MM.1S (cell line): ENCODE data around the gene ACAA1.
"Not testable (repeated sequence)": the region's sequence is repeated elsewhere in the genome, so short reads cannot be mapped to it uniquely, and the experiment has no call there.

Experiments used
- DNase-seq: peaks from one replicate; pipeline ENCODE4 v3.0.0-alpha.2; 2015
- H2AFZ ChIP-seq: fragments of 300-600 bp; sonication (generic); 2 replicates; pipeline ENCODE4 v1.6.0; 2016; ENCODE audit warnings: antibody characterized with exemption, low read length
- H3F3A ChIP-seq: fragments of 300-600 bp; sonication (generic); 2 replicates; pipeline ENCODE4 v1.6.1; 2016; ENCODE audit warnings: mild to moderate bottlenecking, antibody characterized with exemption, low read length, moderate library complexity, mixed read lengths; ENCODE audit not compliant: insufficient read depth
- H3K27ac ChIP-seq: fragments of 300-600 bp; sonication (generic); 2 replicates; pipeline ENCODE4 v1.5.1; 2016; ENCODE audit warnings: mild to moderate bottlenecking, low read length
- H3K27me3 ChIP-seq: fragments of 300-600 bp; sonication (generic); replicated peaks from 2 replicates; pipeline ENCODE4 v1.6.0; 2016; ENCODE audit warnings: low read length; ENCODE audit not compliant: insufficient read depth
- H3K36me3 ChIP-seq: fragments of 300-600 bp; sonication (generic); replicated peaks from 2 replicates; pipeline ENCODE4 v1.6.1; 2016; ENCODE audit warnings: mild to moderate bottlenecking, low read length, mixed read lengths; ENCODE audit not compliant: insufficient read depth
- H3K4me1 ChIP-seq: fragments of 300-600 bp; sonication (generic); 2 replicates; pipeline ENCODE4 v1.6.1; 2016; ENCODE audit warnings: low read length, mixed read lengths
- H3K4me2 ChIP-seq: fragments of 300-600 bp; sonication (generic); 2 replicates; pipeline ENCODE4 v1.6.0; 2016; ENCODE audit warnings: low read depth, low read length
- H3K4me3 ChIP-seq: fragments of 300-600 bp; sonication (generic); 2 replicates; pipeline ENCODE4 v1.5.1; 2016; ENCODE audit warnings: low read length, mixed read lengths
- H3K79me2 ChIP-seq: fragments of 300-600 bp; sonication (generic); 2 replicates; pipeline ENCODE4 v1.6.1; 2016; ENCODE audit warnings: mixed run types, low read length, mixed read lengths
- H3K9ac ChIP-seq: fragments of 300-600 bp; sonication (generic); 2 replicates; pipeline ENCODE4 v1.6.1; 2016; ENCODE audit warnings: low read length, mixed read lengths
- H3K9me2 ChIP-seq: fragments of 300-600 bp; sonication (generic); replicated peaks from 2 replicates; pipeline ENCODE4 v1.6.1; 2016; ENCODE audit warnings: mild to moderate bottlenecking, low read length, mixed read lengths; ENCODE audit not compliant: insufficient read depth
- H3K9me3 ChIP-seq: fragments of 300-600 bp; sonication (generic); replicated peaks from 2 replicates; pipeline ENCODE4 v1.6.1; 2016; ENCODE audit warnings: mild to moderate bottlenecking, low read length, mixed read lengths; ENCODE audit not compliant: insufficient read depth
- H4K20me1 ChIP-seq: fragments of 300-600 bp; sonication (generic); 2 replicates; pipeline ENCODE4 v1.6.1; 2016; ENCODE audit warnings: mild to moderate bottlenecking, low read length, moderate library complexity, mixed read lengths; ENCODE audit not compliant: insufficient read depth
- EZH2 ChIP-seq: fragments of 300-600 bp; sonication (generic); optimal IDR thresholded peaks from 2 replicates; pipeline ENCODE3; 2017; ENCODE audit warnings: low read depth, mild to moderate bottlenecking, antibody characterized with exemption, low read length, mixed read lengths
- EZH2phosphoT487 ChIP-seq: fragments of 300-600 bp; sonication (generic); IDR thresholded peaks from 2 replicates; pipeline ENCODE4 v1.6.1; 2018; ENCODE audit warnings: antibody characterized with exemption, low read length
- TF ChIP-seq, protein P1 (sequence below): fragments of 300-600 bp; sonication (generic); IDR thresholded peaks from 2 replicates; pipeline ENCODE4 v1.5.1; 2016; ENCODE audit warnings: antibody characterized with exemption, low read length, mixed read lengths

Gene ACAA1

DNA sequence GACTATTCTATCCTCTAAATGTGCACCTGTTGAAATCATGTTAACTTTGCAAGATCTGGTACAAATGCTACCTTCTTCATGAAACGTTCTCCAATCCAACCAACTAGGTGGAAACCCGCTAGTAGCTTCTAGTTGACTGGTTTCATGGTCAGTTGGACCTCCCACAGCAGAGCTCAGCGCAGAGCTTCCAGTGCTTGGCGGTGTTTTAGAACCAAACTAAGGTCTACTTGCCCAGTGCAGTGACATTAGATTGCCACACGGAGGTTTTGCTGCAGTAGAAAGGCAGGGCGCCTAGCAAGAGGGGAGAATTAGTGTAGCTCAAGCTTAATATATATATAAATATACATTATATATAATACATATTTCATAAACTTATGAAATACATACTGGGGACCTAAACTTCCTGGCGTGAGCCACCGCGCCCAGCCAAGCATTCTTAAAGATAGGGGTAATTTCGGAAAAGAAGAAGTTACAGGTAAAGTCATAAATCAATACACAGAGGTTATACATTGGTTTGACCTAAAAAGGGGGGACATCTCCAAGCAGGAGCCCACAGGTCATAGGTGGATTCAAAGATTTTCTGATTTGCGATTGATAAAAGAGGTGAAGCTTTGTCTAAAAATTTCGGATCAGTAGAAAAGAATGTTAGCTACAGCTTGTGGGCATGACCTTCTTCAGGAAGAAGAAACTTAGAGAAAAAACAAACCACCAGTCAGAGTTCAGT, 26.4 kb upstream of the ACAA1 start:
- DNase-seq, result peak; percentile 28
- Histone ChIP-seq H4K20me1 (no peaks in the 10 kb centered on the region), H3K27me3 (no peaks in the 10 kb centered on the region), H3K4me2 (no peak overlapping the region), H3K9me3 (no peaks in the 10 kb centered on the region), H2AFZ (no peak overlapping the region), H3K9ac (no peak overlapping the region), H3K9me2 (no peaks in the 10 kb centered on the region), H3K36me3 (no peaks in the 10 kb centered on the region), H3K4me3 (no peak overlapping the region), H3F3A (peaks cover 6% of the 10 kb centered on the region), H3K79me2 (peaks cover 28% of the 10 kb centered on the region), H3K27ac (no peak overlapping the region), H3K4me1 (no peaks in the 10 kb centered on the region)
- no peak for TF ChIP-seq EZH2
- TF ChIP-seq EZH2phosphoT487, result no peak
- TF ChIP-seq, protein P1, sequence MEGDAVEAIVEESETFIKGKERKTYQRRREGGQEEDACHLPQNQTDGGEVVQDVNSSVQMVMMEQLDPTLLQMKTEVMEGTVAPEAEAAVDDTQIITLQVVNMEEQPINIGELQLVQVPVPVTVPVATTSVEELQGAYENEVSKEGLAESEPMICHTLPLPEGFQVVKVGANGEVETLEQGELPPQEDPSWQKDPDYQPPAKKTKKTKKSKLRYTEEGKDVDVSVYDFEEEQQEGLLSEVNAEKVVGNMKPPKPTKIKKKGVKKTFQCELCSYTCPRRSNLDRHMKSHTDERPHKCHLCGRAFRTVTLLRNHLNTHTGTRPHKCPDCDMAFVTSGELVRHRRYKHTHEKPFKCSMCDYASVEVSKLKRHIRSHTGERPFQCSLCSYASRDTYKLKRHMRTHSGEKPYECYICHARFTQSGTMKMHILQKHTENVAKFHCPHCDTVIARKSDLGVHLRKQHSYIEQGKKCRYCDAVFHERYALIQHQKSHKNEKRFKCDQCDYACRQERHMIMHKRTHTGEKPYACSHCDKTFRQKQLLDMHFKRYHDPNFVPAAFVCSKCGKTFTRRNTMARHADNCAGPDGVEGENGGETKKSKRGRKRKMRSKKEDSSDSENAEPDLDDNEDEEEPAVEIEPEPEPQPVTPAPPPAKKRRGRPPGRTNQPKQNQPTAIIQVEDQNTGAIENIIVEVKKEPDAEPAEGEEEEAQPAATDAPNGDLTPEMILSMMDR, result no peak

DNA sequence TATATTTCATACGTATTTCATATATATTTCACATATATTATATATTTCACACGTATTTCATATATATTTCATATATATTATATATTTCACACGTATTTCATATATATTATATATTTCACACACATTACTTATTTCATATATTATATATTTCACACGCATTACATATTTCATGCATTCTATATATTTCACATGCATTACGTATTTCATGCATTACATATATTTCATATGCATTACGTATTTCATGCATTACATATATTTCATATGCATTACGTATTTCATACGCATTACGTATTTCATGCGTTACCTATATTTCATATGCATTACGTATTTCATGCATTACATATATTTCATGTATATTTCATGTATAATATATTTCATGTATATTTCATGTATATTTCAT, 23.8 kb upstream of the ACAA1 start:
- H3K9ac ChIP-seq, H3K9me3 ChIP-seq, H2AFZ ChIP-seq, H3F3A ChIP-seq, H3K27me3 ChIP-seq, H3K4me1 ChIP-seq, DNase-seq, H3K27ac ChIP-seq, H3K79me2 ChIP-seq, H3K9me2 ChIP-seq, H3K4me3 ChIP-seq, H3K4me2 ChIP-seq, H4K20me1 ChIP-seq, H3K36me3 ChIP-seq: not testable (repeated sequence)

DNA sequence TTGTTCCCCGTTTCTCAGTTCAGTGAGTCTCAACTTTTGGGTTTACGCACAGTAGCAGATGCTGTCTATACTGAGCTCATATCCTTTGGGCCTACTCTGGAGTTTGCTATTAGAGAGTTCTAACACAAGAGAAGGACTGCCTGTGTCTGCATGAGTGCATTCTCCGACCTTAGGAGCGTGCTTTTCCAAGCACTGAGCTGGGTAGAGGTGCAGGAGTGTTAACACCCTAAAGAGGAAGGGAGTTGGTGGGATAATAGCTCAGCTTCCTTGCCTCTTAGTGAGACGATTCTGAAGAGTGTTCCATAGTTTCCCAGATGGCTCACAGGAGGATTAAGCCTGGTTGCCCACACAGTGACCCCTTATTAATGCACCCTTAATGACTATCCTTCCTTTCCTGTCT, 21.5 kb upstream of the ACAA1 start:
- no peak overlapping the region for H2AFZ ChIP-seq
- no peaks in the 10 kb centered on the region for H3K79me2 ChIP-seq
- no peaks in the 10 kb centered on the region for H3K36me3 ChIP-seq
- H3K27ac ChIP-seq, result no peak overlapping the region
- no peak overlapping the region for H3K4me3 ChIP-seq
- H4K20me1 ChIP-seq, result no peaks in the 10 kb centered on the region
- no peak overlapping the region for H3K4me2 ChIP-seq
- DNase-seq, result no peak
- TF ChIP-seq EZH2 (no peak), EZH2phosphoT487 (no peak)
- TF ChIP-seq, protein P1, result no peak
- H3K9me3 ChIP-seq, result no peaks in the 10 kb centered on the region
- H3K9me2 ChIP-seq, result no peaks in the 10 kb centered on the region
- peaks cover 1% of the 10 kb centered on the region for H3F3A ChIP-seq
- no peak overlapping the region for H3K9ac ChIP-seq
- no peaks in the 10 kb centered on the region for H3K27me3 ChIP-seq
- no peaks in the 10 kb centered on the region for H3K4me1 ChIP-seq

DNA sequence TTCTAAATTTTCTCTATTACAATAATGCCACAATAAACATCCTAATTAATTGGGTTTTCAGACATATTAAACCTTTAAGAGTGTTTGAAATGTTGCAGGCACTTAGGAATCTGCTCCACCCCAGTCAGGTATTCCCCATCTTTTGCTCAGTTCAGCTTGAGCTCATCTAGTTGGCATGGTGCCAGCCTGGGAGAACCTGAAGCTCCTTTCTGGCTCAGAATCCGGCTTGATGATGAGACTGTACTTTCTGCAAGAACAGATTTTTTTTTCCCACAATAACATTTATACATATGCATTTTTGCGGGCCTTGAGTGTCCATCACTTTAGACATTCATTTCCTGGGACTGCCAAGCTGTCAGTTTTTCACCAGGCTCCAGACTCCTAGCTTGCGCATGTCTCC, 20.7 kb upstream of the ACAA1 start:
- no peak for TF ChIP-seq EZH2phosphoT487
- TF ChIP-seq, protein P1, result no peak
- TF ChIP-seq EZH2, result no peak
- H3K36me3 ChIP-seq, result no peaks in the 10 kb centered on the region
- no peaks in the 10 kb centered on the region for H3K9me3 ChIP-seq
- H2AFZ ChIP-seq, result no peak overlapping the region
- no peaks in the 10 kb centered on the region for H3K79me2 ChIP-seq
- H3K4me2 ChIP-seq, result no peak overlapping the region
- H3K4me1 ChIP-seq, result no peaks in the 10 kb centered on the region
- no peaks in the 10 kb centered on the region for H3F3A ChIP-seq
- no peak for DNase-seq
- H3K27me3 ChIP-seq, result no peaks in the 10 kb centered on the region
- H3K9ac ChIP-seq, result no peak overlapping the region
- no peaks in the 10 kb centered on the region for H4K20me1 ChIP-seq
- no peak overlapping the region for H3K27ac ChIP-seq
- no peaks in the 10 kb centered on the region for H3K9me2 ChIP-seq
- H3K4me3 ChIP-seq, result no peak overlapping the region
